ENCODE data around the gene ENPEP. TPM values are rescaled to one million over a fixed set of nuclear protein-coding genes. Genes with fewer than 3 reads are reported as not detected.

Gene ENPEP
- total RNA-seq, 1 experiment from 2014 or later = not detected

- H3F3A ChIP-seq (ENCODE audit: low read length, unreplicated experiment) = no peaks in the 10 kb centered on the region
- H2AFZ ChIP-seq (ENCODE audit: low read length) = no peak overlapping the region
- no peak overlapping the region for H3K4me2 ChIP-seq (ENCODE audit: low read length)
- TF ChIP-seq EZH2 (IDR thresholded peaks at IDR 0.05; ENCODE audit: low read length, unreplicated experiment) (no peak), EZH2phosphoT487 (IDR thresholded peaks at IDR 0.05; ENCODE audit: borderline replicate concordance, low read length) (no peak)
- TF ChIP-seq, protein P1, sequence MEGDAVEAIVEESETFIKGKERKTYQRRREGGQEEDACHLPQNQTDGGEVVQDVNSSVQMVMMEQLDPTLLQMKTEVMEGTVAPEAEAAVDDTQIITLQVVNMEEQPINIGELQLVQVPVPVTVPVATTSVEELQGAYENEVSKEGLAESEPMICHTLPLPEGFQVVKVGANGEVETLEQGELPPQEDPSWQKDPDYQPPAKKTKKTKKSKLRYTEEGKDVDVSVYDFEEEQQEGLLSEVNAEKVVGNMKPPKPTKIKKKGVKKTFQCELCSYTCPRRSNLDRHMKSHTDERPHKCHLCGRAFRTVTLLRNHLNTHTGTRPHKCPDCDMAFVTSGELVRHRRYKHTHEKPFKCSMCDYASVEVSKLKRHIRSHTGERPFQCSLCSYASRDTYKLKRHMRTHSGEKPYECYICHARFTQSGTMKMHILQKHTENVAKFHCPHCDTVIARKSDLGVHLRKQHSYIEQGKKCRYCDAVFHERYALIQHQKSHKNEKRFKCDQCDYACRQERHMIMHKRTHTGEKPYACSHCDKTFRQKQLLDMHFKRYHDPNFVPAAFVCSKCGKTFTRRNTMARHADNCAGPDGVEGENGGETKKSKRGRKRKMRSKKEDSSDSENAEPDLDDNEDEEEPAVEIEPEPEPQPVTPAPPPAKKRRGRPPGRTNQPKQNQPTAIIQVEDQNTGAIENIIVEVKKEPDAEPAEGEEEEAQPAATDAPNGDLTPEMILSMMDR (conservative IDR thresholded peaks at IDR 0.05; ENCODE audit: low read depth, low read length) = no peak
- no peaks in the 10 kb centered on the region for H3K79me2 ChIP-seq (ENCODE audit: low read length)
- ChIA-PET POLR2A (ENCODE audit: unreplicated experiment) (no interaction called here), CTCF (no interaction called here)
- no peak overlapping the region for H3K9ac ChIP-seq (ENCODE audit: low read length)
- H3K4me1 ChIP-seq (ENCODE audit: insufficient read depth, low read length) = no peaks in the 10 kb centered on the region
- no peak overlapping the region for H3K27ac ChIP-seq (ENCODE audit: low read length)
- no peaks in the 10 kb centered on the region for H3K27me3 ChIP-seq (ENCODE audit: low read length)
- intact Hi-C loops (cut with micrococcal nuclease) = no loop called here
- H3K4me3 ChIP-seq (ENCODE audit: low read length) = no peak overlapping the region
- H3K9me3 ChIP-seq (ENCODE audit: low read length) = no peaks in the 10 kb centered on the region
- ATAC-seq (no peak), DNase-seq (no peak)
- H3K36me3 ChIP-seq (ENCODE audit: low read depth, low read length) = no peaks in the 10 kb centered on the region
- H3K9me2 ChIP-seq (replicated peaks; ENCODE audit: low read length) = no peaks in the 10 kb centered on the region
- no peaks in the 10 kb centered on the region for H4K20me1 ChIP-seq (ENCODE audit: low read length)
- no TSS peak for BruUV-seq (replicated peaks)
These were observed 119.6 kb downstream of the ENPEP start for GRCh38 chr4:110595583-110595982.

DNA sequence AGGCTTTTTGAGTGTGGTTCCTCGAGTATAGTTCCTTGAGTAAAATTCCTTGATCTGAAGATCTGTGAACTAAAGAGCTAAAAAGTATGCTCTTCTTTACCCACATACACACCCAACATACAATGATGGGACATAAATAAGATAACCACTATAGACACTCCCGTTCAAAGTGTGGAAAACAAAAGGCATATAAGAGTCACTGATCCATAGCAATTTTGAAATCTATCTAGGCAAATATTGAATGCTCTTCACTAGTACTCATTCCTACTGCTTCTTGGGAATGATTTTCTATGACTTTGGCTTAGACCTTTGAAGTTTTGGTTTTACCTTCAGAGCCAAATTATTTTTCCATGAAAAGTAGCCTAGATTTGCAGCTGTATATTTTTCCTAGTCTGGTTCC, 120.5 kb downstream of the ENPEP start:
- H3K9me3 ChIP-seq (ENCODE audit: low read length) = no peaks in the 10 kb centered on the region
- no peak overlapping the region for H3K9ac ChIP-seq (ENCODE audit: low read length)
- CTCF ChIA-PET = no interaction called here
- no peaks in the 10 kb centered on the region for H3F3A ChIP-seq (ENCODE audit: low read length, unreplicated experiment)
- POLR2A ChIA-PET (ENCODE audit: unreplicated experiment) = no interaction called here
- no peak overlapping the region for H3K27ac ChIP-seq (ENCODE audit: low read length)
- no peak overlapping the region for H3K4me2 ChIP-seq (ENCODE audit: low read length)
- H3K4me3 ChIP-seq (ENCODE audit: low read length) = no peak overlapping the region
- ATAC-seq (no peak), DNase-seq (no peak)
- no peaks in the 10 kb centered on the region for H3K36me3 ChIP-seq (ENCODE audit: low read depth, low read length)
- H3K79me2 ChIP-seq (ENCODE audit: low read length) = no peaks in the 10 kb centered on the region
- no peaks in the 10 kb centered on the region for H3K4me1 ChIP-seq (ENCODE audit: insufficient read depth, low read length)
- no peaks in the 10 kb centered on the region for H3K9me2 ChIP-seq (replicated peaks; ENCODE audit: low read length)
- no peaks in the 10 kb centered on the region for H4K20me1 ChIP-seq (ENCODE audit: low read length)
- BruUV-seq (replicated peaks) = no TSS peak
- TF ChIP-seq EZH2 (IDR thresholded peaks at IDR 0.05; ENCODE audit: low read length, unreplicated experiment) = no peak
- TF ChIP-seq, protein P1 (conservative IDR thresholded peaks at IDR 0.05; ENCODE audit: low read depth, low read length) = no peak
- TF ChIP-seq EZH2phosphoT487 (IDR thresholded peaks at IDR 0.05; ENCODE audit: borderline replicate concordance, low read length) = no peak
- intact Hi-C loops (cut with micrococcal nuclease) = no loop called here
- H2AFZ ChIP-seq (ENCODE audit: low read length) = no peak overlapping the region
- H3K27me3 ChIP-seq (ENCODE audit: low read length) = no peaks in the 10 kb centered on the region

GRCh38 chr4:110597582-110597981, 121.6 kb downstream of the ENPEP start:
- ChIA-PET CTCF (no interaction called here), POLR2A (ENCODE audit: unreplicated experiment) (no interaction called here)
- no peak overlapping the region for H3K4me2 ChIP-seq (ENCODE audit: low read length)
- DNase-seq = no peak
- H3K27ac ChIP-seq (ENCODE audit: low read length) = no peak overlapping the region
- no peaks in the 10 kb centered on the region for H3K9me3 ChIP-seq (ENCODE audit: low read length)
- no peaks in the 10 kb centered on the region for H4K20me1 ChIP-seq (ENCODE audit: low read length)
- no peaks in the 10 kb centered on the region for H3K79me2 ChIP-seq (ENCODE audit: low read length)
- no peak overlapping the region for H2AFZ ChIP-seq (ENCODE audit: low read length)
- no peak overlapping the region for H3K4me3 ChIP-seq (ENCODE audit: low read length)
- H3F3A ChIP-seq (ENCODE audit: low read length, unreplicated experiment) = no peaks in the 10 kb centered on the region
- TF ChIP-seq, protein P1 (conservative IDR thresholded peaks at IDR 0.05; ENCODE audit: low read depth, low read length) = no peak
- no peak for TF ChIP-seq EZH2phosphoT487 (IDR thresholded peaks at IDR 0.05; ENCODE audit: borderline replicate concordance, low read length)
- no peak for TF ChIP-seq EZH2 (IDR thresholded peaks at IDR 0.05; ENCODE audit: low read length, unreplicated experiment)
- intact Hi-C loops (cut with micrococcal nuclease) = no loop called here
- ATAC-seq = no peak
- H3K9me2 ChIP-seq (replicated peaks; ENCODE audit: low read length) = no peaks in the 10 kb centered on the region
- no peaks in the 10 kb centered on the region for H3K36me3 ChIP-seq (ENCODE audit: low read depth, low read length)
- H3K9ac ChIP-seq (ENCODE audit: low read length) = no peak overlapping the region
- H3K4me1 ChIP-seq (ENCODE audit: insufficient read depth, low read length) = no peaks in the 10 kb centered on the region
- H3K27me3 ChIP-seq (ENCODE audit: low read length) = no peaks in the 10 kb centered on the region
- BruUV-seq (replicated peaks) = no TSS peak

Measured in PC-3 (cell line).